ENCODE results near the gene LIPE.

The LIPE gene

GRCh38 chr19:42366673-42367072 is 60.5 kb downstream of the LIPE start:
- no peaks in the 10 kb centered on the region for H3F3A ChIP-seq (ENCODE audit: low read depth)
- no peaks in the 10 kb centered on the region for H3K79me2 ChIP-seq (ENCODE audit: insufficient read depth, low read length)
- H3K4me3 ChIP-seq (ENCODE audit: low read length, poor library complexity, severe bottlenecking) = no peak overlapping the region
- H2AFZ ChIP-seq (ENCODE audit: low read length) = no peak overlapping the region
- no peaks in the 10 kb centered on the region; the same call in 1 of the 2 replicates for H3K9me3 ChIP-seq (ENCODE audit: insufficient read depth, low read depth, low read length)
- peaks cover 9% of the 10 kb centered on the region for H3K4me1 ChIP-seq (ENCODE audit: insufficient read depth, low read length, poor library complexity, severe bottlenecking)
- no peaks in the 10 kb centered on the region; the same call in 1 of the 2 replicates for H3K36me3 ChIP-seq (ENCODE audit: insufficient read depth, low read length)
- TF ChIP-seq CTCF (conservative IDR thresholded peaks at IDR 0.05; ENCODE audit: low read length) = no peak
- no peak for TF ChIP-seq EZH2phosphoT487 (IDR thresholded peaks at IDR 0.05; ENCODE audit: borderline replicate concordance)
- no peaks in the 10 kb centered on the region for H3K27me3 ChIP-seq (ENCODE audit: insufficient read depth, low read length, poor library complexity, severe bottlenecking)
- H4K20me1 ChIP-seq (ENCODE audit: insufficient read depth, low read length, poor library complexity, severe bottlenecking) = no peaks in the 10 kb centered on the region
- no peak overlapping the region for H3K4me2 ChIP-seq (ENCODE audit: low read depth, low read length, poor library complexity, severe bottlenecking)
- no peaks in the 10 kb centered on the region for H3K9me2 ChIP-seq (replicated peaks; ENCODE audit: low read depth, low read length)
- H3K9ac ChIP-seq (ENCODE audit: low read depth, low read length, poor library complexity, severe bottlenecking) = no peak overlapping the region

- Histone ChIP-seq H4K20me1 (ENCODE audit: insufficient read depth, low read length, poor library complexity, severe bottlenecking) (no peaks in the 10 kb centered on the region), H3K9ac (ENCODE audit: low read depth, low read length, poor library complexity, severe bottlenecking) (no peak overlapping the region), H3K27me3 (ENCODE audit: insufficient read depth, low read length, poor library complexity, severe bottlenecking) (no peaks in the 10 kb centered on the region), H3K4me1 (ENCODE audit: insufficient read depth, low read length, poor library complexity, severe bottlenecking) (peaks cover 9% of the 10 kb centered on the region), H3F3A (ENCODE audit: low read depth) (no peaks in the 10 kb centered on the region), H2AFZ (ENCODE audit: low read length) (no peak overlapping the region), H3K4me3 (ENCODE audit: low read length, poor library complexity, severe bottlenecking) (no peak overlapping the region), H3K79me2 (ENCODE audit: insufficient read depth, low read length) (no peaks in the 10 kb centered on the region), H3K36me3 (ENCODE audit: insufficient read depth, low read length) (no peaks in the 10 kb centered on the region; the same call in 1 of the 2 replicates), H3K9me2 (replicated peaks; ENCODE audit: low read depth, low read length) (no peaks in the 10 kb centered on the region), H3K9me3 (ENCODE audit: insufficient read depth, low read depth, low read length) (no peaks in the 10 kb centered on the region; the same call in 1 of the 2 replicates), H3K4me2 (ENCODE audit: low read depth, low read length, poor library complexity, severe bottlenecking) (no peak overlapping the region)
- TF ChIP-seq EZH2phosphoT487 (IDR thresholded peaks at IDR 0.05; ENCODE audit: borderline replicate concordance) (no peak), CTCF (conservative IDR thresholded peaks at IDR 0.05; ENCODE audit: low read length) (no peak)
Observed at GRCh38 chr19:42363614-42364346, 63.4 kb downstream of the LIPE start.

- no peaks in the 10 kb centered on the region; the same call in 1 of the 2 replicates for H3K36me3 ChIP-seq (ENCODE audit: insufficient read depth, low read length)
- no peaks in the 10 kb centered on the region for H4K20me1 ChIP-seq (ENCODE audit: insufficient read depth, low read length, poor library complexity, severe bottlenecking)
- no peak overlapping the region for H3K4me2 ChIP-seq (ENCODE audit: low read depth, low read length, poor library complexity, severe bottlenecking)
- H3F3A ChIP-seq (ENCODE audit: low read depth) = no peaks in the 10 kb centered on the region
- H2AFZ ChIP-seq (ENCODE audit: low read length) = no peak overlapping the region
- TF ChIP-seq CTCF (conservative IDR thresholded peaks at IDR 0.05; ENCODE audit: low read length) (no peak), EZH2phosphoT487 (IDR thresholded peaks at IDR 0.05; ENCODE audit: borderline replicate concordance) (no peak)
- H3K9me3 ChIP-seq (ENCODE audit: insufficient read depth, low read depth, low read length) = no peaks in the 10 kb centered on the region; the same call in 1 of the 2 replicates
- H3K9me2 ChIP-seq (replicated peaks; ENCODE audit: low read depth, low read length) = no peaks in the 10 kb centered on the region
- H3K27me3 ChIP-seq (ENCODE audit: insufficient read depth, low read length, poor library complexity, severe bottlenecking) = no peaks in the 10 kb centered on the region
- no peaks in the 10 kb centered on the region for H3K79me2 ChIP-seq (ENCODE audit: insufficient read depth, low read length)
- H3K4me3 ChIP-seq (ENCODE audit: low read length, poor library complexity, severe bottlenecking) = no peak overlapping the region
- H3K4me1 ChIP-seq (ENCODE audit: insufficient read depth, low read length, poor library complexity, severe bottlenecking) = peaks cover 9% of the 10 kb centered on the region
- H3K9ac ChIP-seq (ENCODE audit: low read depth, low read length, poor library complexity, severe bottlenecking) = no peak overlapping the region
Observed at GRCh38 chr19:42362891-42363440, 64.2 kb downstream of the LIPE start.
